Hepatic stellate cell (primary cell): ENCODE results near the gene NFE2L2.
"Not testable (repeated sequence)": the region's sequence is repeated elsewhere in the genome, so short reads cannot be mapped to it uniquely, and the experiment has no call there.

Experiments
- DNase-seq: peaks from one replicate; pipeline ENCODE4 v3.0.0; 2011; ENCODE audit warnings: low spot score

NFE2L2 gene

GRCh38 chr2:177256026-177256425 is 8.5 kb downstream of the NFE2L2 start:
- no peak for DNase-seq

GRCh38 chr2:177255227-177255601 is 9.3 kb downstream of the NFE2L2 start:
- no peak for DNase-seq

DNA sequence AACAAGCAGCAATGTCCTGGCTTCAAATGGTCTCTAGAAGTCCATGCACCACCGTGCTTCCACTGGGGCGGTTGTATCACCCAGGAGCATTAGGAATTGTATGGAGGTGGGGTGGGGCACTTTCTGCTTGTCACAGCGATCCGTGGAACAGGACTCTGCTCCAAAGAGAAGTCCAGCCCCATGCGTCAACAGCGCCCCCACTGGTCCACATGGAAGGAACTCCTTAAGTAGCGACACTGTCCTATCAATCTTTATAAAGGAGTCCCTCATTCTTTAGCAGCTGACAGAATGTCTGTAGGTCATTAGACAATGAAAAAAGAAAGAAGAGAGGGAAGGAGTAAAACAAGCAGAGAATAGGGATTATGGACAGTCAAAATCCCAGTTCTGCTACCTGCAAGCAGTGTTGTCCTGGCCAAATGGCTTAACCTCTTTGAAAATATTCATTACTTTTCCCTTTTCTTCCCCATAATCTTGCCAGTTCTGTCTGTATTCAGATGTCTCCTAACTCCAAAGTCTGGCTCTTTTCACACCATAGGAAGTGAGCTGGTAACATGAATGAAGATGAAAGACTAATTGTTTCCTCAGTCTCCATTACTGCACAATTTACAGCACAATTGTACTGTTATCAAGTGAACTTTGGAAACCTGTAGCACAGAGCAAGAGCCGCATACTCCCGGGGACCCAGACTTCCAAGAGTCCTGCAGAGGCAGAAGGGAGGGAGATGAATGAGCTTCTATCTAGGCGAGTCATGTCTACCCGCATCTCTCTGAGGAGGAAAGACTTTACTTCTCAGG is 9.9 kb downstream of the NFE2L2 start:
- peak; percentile 40 for DNase-seq

DNA sequence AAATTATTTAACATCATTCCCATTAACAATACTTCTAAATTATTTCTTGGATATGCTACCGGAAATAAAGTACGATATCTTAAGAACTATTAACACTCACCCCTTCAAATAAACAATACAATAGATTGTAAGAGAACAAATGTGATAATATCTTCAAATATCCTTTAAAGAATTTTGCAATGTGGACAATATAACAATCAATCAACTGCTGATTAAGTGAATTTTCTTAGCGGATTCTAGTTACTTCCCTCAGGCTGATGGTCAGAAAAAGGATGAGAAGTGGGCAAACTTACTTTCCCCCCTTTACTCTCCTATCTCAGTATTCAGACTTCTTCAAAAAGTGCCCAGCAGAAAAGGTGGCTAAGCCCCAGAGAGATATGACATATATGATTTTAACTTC is 10.8 kb downstream of the NFE2L2 start:
- no peak for DNase-seq

- no peak for DNase-seq
These were observed 11.6 kb downstream of the NFE2L2 start for GRCh38 chr2:177252808-177253531.

DNA sequence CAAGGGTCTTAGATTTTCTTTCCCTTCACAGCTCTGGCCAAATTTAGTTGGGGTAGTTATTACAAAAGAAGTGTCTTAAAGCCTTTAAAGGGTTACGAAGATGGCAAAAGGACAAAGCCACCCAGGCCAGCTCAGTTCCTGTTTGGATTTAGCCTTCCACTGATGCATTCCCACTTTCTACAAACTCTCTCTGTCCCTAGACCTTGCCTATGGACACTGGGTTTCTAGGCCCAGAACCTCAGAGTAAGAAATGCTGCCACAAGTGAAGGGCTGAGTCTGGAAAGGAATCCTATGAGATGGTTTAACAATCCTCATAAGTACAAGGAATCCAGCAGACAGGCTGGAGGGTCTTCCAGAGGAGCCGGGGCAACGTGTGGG is 13.4 kb downstream of the NFE2L2 start:
- DNase-seq = no peak

- DNase-seq = no peak
These were observed 14.1 kb downstream of the NFE2L2 start for GRCh38 chr2:177250461-177250860.

DNA sequence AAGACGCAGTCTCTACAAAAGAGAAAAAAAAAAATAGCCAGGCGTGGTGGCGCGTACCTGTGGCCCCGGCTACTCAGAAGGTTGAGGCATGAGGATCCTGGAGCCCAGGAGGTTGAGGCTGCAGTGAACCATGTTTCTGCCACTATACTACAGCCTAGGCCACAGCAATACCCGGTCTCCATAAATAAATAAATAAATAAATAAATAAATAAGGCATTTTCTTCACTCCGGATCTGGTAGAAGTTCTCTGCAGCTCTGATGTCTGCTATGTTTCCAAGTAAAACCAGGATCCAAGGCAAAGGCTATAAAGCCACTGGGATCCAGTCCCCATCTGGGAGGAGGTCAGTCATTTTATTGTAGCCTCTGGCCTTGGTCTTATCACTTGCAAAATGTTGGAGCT is 15.5 kb downstream of the NFE2L2 start:
- no peak for DNase-seq

DNA sequence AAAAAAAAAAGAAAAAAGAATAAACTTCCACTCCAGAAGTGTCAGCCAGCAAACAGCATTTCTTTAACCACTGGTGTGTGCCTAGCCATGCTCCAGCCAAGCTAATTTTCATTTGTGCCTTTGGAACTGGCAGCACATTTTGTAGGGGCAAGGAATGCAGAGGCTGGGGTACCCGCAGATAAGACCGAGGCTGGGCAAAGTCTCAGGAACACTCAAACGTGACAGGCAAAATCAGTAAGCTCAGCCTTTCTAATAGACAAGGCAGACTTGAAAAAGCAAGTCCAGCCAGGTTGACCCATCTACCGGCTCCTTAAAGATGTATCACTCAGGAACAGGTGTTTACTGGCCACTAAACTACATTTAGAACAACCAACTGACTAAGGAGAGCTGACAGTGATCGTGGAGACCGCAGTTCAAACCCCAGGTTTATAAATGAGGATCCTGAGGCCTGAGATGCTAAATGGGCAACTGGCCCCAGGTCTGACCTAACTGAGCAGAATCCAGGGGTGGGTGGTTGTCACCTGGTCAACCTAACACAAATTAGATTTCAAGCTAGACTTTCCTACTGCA is 16.7 kb downstream of the NFE2L2 start:
- DNase-seq = no peak

GRCh38 chr2:177246523-177247030 is 17.9 kb downstream of the NFE2L2 start:
- DNase-seq = not testable (repeated sequence)

DNA sequence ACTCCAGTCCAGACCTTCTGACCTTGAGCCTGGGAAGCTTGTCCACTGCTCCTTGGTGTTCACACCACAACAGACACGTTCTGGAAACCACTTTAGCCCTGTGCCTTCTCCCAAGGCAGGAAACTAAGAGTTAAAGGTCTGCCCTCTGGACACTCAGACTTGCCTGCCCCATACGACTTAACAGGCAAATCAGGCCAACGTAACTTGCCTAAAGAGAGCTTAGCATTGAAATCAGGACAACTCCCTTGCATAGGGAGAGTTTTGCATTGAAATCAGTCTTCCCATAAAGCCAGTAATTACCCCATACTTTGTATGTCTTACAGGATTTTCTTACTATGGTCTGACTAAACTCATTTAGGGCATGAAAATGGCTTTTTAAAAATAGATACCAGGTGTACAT is 18.5 kb downstream of the NFE2L2 start:
- DNase-seq = no peak

DNA sequence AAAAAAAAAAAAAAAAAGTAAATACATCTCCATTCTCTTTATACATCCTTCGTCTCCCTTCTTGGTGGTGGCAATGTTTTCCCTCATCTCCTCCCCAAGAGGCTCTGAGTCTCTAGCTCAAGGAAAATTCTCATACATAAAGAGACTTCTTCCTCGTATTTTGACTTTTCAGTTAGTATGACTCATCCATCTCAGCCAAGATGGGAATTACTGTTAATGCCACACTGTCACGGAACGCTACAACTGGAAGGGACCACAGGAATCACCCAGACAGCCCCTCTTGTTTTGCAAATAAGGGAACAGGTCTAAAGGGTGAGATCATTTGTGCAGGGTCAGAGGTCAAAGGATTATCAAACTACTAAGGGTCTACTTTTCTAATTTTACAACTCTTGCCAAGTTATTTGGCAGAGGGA is 19.5 kb downstream of the NFE2L2 start:
- DNase-seq = peak; percentile 84

- no peak for DNase-seq
These were observed 20.2 kb downstream of the NFE2L2 start for GRCh38 chr2:177244244-177244771.

GRCh38 chr2:177243476-177243875 is 21.1 kb downstream of the NFE2L2 start:
- DNase-seq = no peak

- no peak for DNase-seq
These were observed 21.5 kb downstream of the NFE2L2 start for GRCh38 chr2:177243073-177243472.

DNA sequence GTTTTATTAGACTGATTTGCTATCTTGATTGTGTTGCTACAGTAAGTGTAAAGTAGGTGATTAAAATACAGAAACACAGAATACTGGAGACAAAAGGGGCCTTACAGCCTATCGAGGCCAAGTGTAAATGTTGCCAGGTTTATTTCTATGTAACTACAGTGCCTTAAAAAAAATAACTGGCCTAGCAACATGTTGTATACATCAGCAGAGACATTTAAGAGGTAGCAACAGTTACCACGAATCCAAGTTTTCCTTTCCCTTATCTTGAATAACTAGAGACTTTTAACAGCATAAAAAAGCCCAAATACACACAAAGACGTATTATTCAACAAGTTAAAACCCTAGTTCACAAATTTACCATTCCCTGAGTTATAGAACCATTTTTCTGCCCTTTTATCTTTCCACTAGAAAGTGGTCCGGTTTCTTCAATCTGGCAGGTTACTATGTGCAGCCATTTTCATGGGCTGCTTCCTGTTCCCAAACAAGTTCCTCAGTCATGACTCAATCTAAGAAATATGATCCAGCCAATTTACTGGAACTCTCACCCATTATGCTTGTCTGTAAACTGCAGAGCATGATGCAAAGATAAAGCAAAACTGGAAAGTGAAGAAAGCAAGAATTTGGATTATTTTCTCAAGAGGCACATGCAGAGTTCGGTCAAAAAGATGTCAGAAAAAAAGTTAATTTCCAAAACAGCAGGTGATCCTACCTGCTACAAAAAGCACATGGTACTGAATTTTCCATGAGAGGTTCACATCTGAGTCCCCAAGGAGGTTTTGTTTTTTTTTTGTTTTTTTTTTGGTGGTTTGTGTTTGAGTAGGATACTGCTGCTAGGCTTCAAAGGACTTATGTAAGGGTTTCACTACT is 22.2 kb downstream of the NFE2L2 start:
- peak; percentile 88 for DNase-seq

DNA sequence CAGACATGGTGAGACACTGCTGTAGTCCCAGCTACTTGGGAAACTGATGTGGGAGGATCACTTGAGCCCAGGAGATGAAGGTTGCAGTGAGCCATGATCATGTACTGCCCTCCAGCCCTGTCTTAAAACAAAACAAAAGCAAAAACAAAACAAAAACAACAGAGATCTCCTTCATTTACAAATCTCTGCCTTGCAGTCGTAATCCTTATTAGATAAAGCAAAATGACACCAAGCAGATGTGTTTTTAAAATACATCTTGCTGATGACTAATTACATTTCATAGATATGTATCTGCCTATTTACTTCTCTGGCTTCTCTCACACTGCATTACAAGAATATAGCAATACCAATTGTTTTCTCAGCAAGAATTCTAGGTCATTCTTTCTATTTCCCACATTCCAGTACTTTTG is 22.8 kb downstream of the NFE2L2 start:
- DNase-seq = peak; percentile 31

- DNase-seq = no peak
These were observed 24.4 kb downstream of the NFE2L2 start for GRCh38 chr2:177239932-177240630.

- DNase-seq = no peak
These were observed 25.5 kb downstream of the NFE2L2 start for GRCh38 chr2:177239053-177239452.

GRCh38 chr2:177237932-177238331 is 26.6 kb downstream of the NFE2L2 start:
- DNase-seq = no peak

GRCh38 chr2:177235855-177236437 is 28.6 kb downstream of the NFE2L2 start:
- no peak for DNase-seq
